GM19240 (cell line): Measurements from ENCODE around the gene GART.
"Not testable (repeated sequence)": the region's sequence is repeated elsewhere in the genome, so short reads cannot be mapped to it uniquely, and the experiment has no call there.

Source experiments
- DNase-seq: peaks from one replicate; pipeline ENCODE4 v3.0.0; 2011; ENCODE audit warnings: low spot score; ENCODE audit not compliant: insufficient read length

GART gene

DNA sequence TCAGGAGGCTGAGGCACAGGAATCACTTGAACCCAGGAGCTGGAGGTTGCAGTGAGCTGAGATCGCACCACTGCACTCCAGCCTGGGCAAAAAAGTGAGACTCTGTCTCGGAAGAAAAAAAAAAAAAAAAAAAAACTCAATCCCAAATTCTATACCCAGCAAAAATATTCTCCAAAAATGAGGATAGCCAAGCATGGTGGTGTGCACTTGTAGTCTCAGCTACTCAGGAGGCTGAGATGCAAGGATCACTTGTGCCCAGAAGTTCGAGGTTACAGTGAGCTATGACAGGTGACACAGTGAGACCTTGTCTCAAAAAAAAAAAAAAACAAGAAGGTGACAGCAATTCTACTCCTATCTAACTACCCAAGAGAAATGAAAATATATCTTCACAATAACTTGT, 68.6 kb downstream of the GART start:
- DNase-seq: no peak

DNA sequence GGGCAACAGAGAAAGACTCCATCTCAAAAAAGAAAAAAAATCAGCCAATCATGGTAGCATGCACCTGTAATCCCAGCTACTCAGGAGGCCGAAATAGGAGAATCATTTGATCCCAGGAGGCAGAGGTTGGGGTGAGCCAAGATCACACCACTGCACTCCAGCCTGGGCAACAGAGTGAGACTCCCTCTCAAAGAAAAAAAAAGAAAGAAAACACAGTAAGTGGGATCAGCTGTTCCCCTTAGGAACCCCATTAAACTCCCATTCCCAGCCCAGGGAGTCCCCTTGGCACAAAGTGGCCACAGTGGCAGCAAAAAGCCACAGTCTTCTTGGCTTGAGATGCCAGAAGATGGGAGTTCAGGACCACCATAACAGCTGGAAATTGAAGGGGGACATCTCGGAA, 71.2 kb downstream of the GART start:
- DNase-seq: no peak

- DNase-seq: not testable (repeated sequence)
These were observed 72.7 kb downstream of the GART start for GRCh38 chr21:33469183-33469582.

DNA sequence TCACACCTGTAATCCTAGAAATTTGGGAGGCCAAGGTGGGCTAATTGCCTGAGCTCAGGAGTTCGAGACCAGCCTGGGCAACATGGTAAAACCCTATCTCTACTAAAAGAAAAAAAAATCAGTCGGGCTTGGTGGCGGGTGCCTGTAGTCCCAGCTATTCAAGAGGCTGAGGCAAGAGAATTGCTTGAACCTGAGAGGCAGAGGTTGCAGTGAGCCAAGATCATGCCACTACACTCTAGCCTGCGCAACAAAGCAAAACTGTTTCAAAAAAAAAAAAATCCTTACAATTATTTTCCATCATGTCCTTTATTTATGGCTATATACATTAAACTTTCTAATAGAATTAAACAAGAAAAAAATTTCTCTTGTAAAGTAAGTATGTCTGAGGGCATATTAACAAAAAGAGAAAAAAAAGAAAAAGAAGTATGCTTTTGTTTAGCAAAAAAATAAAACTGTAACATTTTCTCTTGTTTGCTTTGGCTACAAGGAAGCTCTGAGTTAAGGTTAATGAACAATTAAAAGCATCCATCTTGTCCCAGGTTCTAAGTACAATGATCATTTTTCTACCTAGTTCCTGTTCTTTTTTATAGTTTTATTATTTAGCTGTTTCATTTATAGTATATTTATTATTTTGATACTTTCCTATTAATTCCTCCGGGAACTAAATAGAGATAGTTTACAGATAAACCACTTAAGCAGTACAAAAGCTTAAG, 80.2 kb downstream of the GART start:
- DNase-seq: no peak

DNA sequence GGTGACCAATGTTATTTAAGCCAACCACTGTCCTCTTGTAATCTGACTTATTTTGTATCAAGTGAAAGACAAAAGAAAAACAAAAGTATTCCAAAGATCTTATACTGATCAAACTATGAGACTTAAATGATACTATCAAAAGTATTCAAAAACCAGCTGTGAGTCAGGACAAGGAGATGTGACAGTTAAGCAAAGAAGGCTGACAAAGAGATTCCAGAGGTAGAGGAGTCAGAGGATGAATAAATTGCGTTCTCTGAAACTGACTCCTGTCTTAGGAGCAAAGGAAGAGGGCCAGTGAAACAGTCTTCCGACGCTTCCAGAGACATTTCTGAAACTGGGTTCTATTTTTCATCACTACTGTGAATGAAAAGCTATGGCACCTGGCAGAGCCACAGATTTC, 83.1 kb downstream of the GART start:
- no peak for DNase-seq

DNA sequence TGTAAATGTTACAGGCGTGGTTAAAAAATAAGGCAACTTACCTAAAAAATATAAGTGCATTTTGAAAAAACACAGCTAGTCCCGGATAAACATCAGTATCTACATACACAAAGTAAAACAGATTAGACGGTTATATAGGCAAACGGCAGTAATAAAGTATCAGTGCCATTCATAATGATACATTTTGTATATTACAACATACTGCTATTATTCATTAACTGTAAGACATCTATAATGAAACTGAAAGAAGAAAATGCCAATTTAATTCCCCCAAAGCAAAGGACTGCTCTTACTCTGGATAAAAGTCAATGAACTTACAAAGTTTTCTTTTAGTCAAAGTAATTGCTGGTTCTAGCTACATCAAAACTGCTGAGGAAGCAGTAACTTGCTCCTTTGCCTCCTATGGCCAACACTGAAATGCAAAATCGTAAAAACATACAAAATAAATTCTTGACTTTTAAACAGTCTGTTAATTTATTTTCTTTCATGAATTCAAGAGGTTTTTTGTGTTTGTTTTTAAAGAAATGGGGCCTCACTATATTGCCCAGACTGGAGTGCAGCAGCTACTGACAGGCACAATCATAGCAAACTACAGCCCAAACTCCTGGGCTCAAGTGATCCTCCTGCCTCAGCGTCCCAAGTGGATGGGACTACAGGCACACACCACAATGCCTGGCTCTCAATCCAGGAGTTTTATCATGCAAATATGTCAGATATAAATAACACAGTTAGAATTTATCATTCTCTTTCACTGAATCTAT, 86.1 kb downstream of the GART start:
- DNase-seq: no peak
